HepG2 (cell line): Measurements from ENCODE around the gene BBC3. TPM values are rescaled to one million over a fixed set of nuclear protein-coding genes. Genes with fewer than 3 reads are reported as not detected.

Experiments
- CREB1 ChIP-seq, 2 experiments: fragments of 450-650 bp in 1 of 2; IDR thresholded peaks; 2 replicates each; pipeline ENCODE4 v1.6.1; 2016 to 2017; ENCODE audit warnings: control low read depth in 1 of 2, mild to moderate bottlenecking in 1 of 2, missing compliant biosample characterization in 1 of 2, missing genetic modification characterization in 1 of 2
- FOSL1 ChIP-seq: sonication (generic); formaldehyde crosslinking; IDR thresholded peaks from 2 replicates; pipeline ENCODE4 v1.9.0; 2021; ENCODE audit warnings: missing genetic modification reagents, borderline replicate concordance
- FOXA3 ChIP-seq: IDR thresholded peaks from 2 replicates; pipeline ENCODE4 v1.6.1; 2016; ENCODE audit warnings: missing genetic modification reagents, missing compliant biosample characterization
- KLF6 ChIP-seq: IDR thresholded peaks from 2 replicates; pipeline ENCODE4 v1.8.0; 2016; ENCODE audit warnings: missing biosample characterization, missing genetic modification reagents
- MXD3 ChIP-seq: IDR thresholded peaks from 2 replicates; pipeline ENCODE4 v1.6.1; 2016; ENCODE audit warnings: mild to moderate bottlenecking, missing biosample characterization, missing genetic modification reagents
- NBN ChIP-seq: fragments of 450-650 bp; conservative IDR thresholded peaks from 2 replicates; pipeline ENCODE4 v1.6.1; 2017
- NR1H2 ChIP-seq: sonication (generic); formaldehyde crosslinking; IDR thresholded peaks from 2 replicates; pipeline ENCODE4 v1.8.1; 2022; ENCODE audit warnings: low read depth, missing genetic modification reagents, borderline replicate concordance
- PAWR ChIP-seq: sonication (generic); formaldehyde crosslinking; IDR thresholded peaks from 2 replicates; pipeline ENCODE4 v1.4.0; 2020; ENCODE audit warnings: missing genetic modification reagents, mild to moderate bottlenecking, borderline replicate concordance
- TEAD3 ChIP-seq: optimal IDR thresholded peaks from 2 replicates; pipeline ENCODE3; 2016; ENCODE audit warnings: borderline replicate concordance
- ZBTB4 ChIP-seq: sonication (generic); formaldehyde crosslinking; IDR thresholded peaks from 2 replicates; pipeline ENCODE4 v1.4.0; 2020; ENCODE audit warnings: missing genetic modification reagents, mild to moderate bottlenecking, borderline replicate concordance
- ZBTB8A ChIP-seq: sonication (generic); formaldehyde crosslinking; IDR thresholded peaks from 2 replicates; pipeline ENCODE4 v1.4.0; 2020; ENCODE audit warnings: mild to moderate bottlenecking, low read depth, missing genetic modification reagents, borderline replicate concordance
- ZNF17 ChIP-seq: sonication (generic); formaldehyde crosslinking; IDR thresholded peaks from 2 replicates; pipeline ENCODE4 v1.5.0; 2020; ENCODE audit warnings: mild to moderate bottlenecking, missing genetic modification reagents
- ZNF513 ChIP-seq: sonication (generic); formaldehyde crosslinking; conservative IDR thresholded peaks from 2 replicates; pipeline ENCODE4 v1.5.0; 2020; ENCODE audit warnings: missing genetic modification reagents
- ZNF687 ChIP-seq: sonication (generic); formaldehyde crosslinking; IDR thresholded peaks from 2 replicates; pipeline ENCODE4 v1.5.1; 2020; ENCODE audit warnings: mild to moderate bottlenecking, missing genetic modification reagents, moderate library complexity
- ZNF782 ChIP-seq: sonication (generic); formaldehyde crosslinking; IDR thresholded peaks from 2 replicates; pipeline ENCODE4 v1.4.0; 2020; ENCODE audit warnings: missing genetic modification reagents, mild to moderate bottlenecking, borderline replicate concordance
- polyA plus RNA-seq, 8 experiments: library from polyadenylated mRNA; depleted of rRNA in 3 of 8; stranded (reverse) in 7 of 8; unstranded in 1 of 8; fragments of >200 nt; fragmentation: Illumina TruSeq in 4 of 8; extraction: Trizol in 4 of 8; gene quantifications; 2 replicates each; pipeline versions ENCODE4 v1.2.1 to v1.2.3, GENCODE V29; 2011 to 2016; ENCODE audit warnings: low read depth in 4 of 8, missing spikeins in 1 of 8, mixed read lengths in 1 of 8; ENCODE audit not compliant: insufficient read depth in 1 of 8
- total RNA-seq, 5 experiments: library from RNA; depleted of rRNA; stranded (reverse); fragments of >200 nt; fragmentation: Illumina TruSeq; extraction: Trizol; gene quantifications; 2 replicates each; pipeline ENCODE4 v1.2.3, GENCODE V29; 2016; ENCODE audit warnings: low read depth in 1 of 5
- TF ChIP-seq, protein P1 (sequence below): sonication (generic); formaldehyde crosslinking; IDR thresholded peaks from 2 replicates; pipeline ENCODE4 v1.5.0; 2020; ENCODE audit warnings: mild to moderate bottlenecking, missing genetic modification reagents, moderate library complexity

BBC3 gene
- total and polyA plus RNA-seq, 2 of the 13 experiments (the other 11 are each of a cell fraction or from before 2014, with no cell fraction given): 6.1 to 8.8 TPM

DNA sequence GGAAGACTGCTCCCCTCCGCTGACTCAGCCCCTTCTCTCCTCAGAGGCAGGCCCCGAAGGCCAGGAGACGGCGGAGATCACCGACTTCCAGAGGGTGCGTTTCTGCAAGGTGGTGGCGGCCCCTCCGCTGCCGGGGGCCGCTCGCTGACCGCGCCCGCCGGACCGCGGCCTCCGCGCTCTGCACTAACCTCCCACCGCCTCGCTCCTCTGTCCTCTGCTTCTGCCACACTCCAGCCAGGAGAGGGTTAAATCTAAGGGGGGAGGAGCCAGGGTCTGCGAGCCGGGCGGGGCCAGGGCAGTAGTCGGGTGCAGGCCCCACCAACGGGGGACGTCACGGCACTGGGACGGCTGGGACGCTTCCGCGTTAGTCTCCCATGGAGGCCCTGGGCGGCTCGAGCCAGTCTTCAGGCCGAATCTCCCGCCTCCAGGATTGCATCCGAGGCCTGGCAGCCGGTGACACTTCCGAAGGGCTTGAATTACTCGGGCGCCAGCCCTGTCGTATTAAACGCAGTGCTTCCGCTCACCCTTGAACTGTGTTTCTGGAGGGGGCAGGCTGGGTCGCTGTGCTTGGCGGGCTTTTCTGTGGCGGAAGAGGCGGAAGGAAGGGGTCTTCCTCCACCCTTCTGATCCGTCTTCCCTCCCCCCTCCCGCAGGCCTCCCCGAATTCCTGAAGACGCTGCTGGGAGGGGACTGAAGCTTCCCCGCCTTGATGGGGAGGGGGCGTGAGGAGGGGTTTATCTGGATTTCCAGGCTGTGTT lies 42.5 kb upstream of the BBC3 start (continued):
- TF ChIP-seq ZNF687 (CRISPR knock-in tag): peak; percentile 80
- TF ChIP-seq FOSL1 (CRISPR knock-in tag): no peak
- no peak for TF ChIP-seq NBN
- TF ChIP-seq NR1H2 (CRISPR knock-in tag): no peak
- peak; percentile 71 for TF ChIP-seq CREB1 (IDR thresholded peaks at IDR 0.05)
- peak; percentile 55 for TF ChIP-seq CREB1 (CRISPR knock-in tag; IDR thresholded peaks at IDR 0.05)
- TF ChIP-seq FOXA3: peak; percentile 34; the same call in 1 of the 2 replicates
- TF ChIP-seq ZBTB8A (CRISPR knock-in tag): no peak
- no peak for TF ChIP-seq TEAD3
- TF ChIP-seq ZNF513: no peak
- no peak for TF ChIP-seq ZNF17 (CRISPR knock-in tag)
- TF ChIP-seq PAWR (CRISPR knock-in tag): no peak
- no peak for TF ChIP-seq KLF6 (CRISPR knock-in tag)
- TF ChIP-seq ZNF782 (CRISPR knock-in tag): 0 out of 2 replicates have a peak, but pooled peaks have one; percentile 35
- peak; percentile 49; the same call in 1 of the 2 replicates for TF ChIP-seq MXD3 (CRISPR knock-in tag)
- TF ChIP-seq, protein P1, sequence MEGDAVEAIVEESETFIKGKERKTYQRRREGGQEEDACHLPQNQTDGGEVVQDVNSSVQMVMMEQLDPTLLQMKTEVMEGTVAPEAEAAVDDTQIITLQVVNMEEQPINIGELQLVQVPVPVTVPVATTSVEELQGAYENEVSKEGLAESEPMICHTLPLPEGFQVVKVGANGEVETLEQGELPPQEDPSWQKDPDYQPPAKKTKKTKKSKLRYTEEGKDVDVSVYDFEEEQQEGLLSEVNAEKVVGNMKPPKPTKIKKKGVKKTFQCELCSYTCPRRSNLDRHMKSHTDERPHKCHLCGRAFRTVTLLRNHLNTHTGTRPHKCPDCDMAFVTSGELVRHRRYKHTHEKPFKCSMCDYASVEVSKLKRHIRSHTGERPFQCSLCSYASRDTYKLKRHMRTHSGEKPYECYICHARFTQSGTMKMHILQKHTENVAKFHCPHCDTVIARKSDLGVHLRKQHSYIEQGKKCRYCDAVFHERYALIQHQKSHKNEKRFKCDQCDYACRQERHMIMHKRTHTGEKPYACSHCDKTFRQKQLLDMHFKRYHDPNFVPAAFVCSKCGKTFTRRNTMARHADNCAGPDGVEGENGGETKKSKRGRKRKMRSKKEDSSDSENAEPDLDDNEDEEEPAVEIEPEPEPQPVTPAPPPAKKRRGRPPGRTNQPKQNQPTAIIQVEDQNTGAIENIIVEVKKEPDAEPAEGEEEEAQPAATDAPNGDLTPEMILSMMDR (CRISPR knock-in tag): no peak
- no peak for TF ChIP-seq ZBTB4 (CRISPR knock-in tag)
